ENCODE data around the gene SYCE3.

DNA sequence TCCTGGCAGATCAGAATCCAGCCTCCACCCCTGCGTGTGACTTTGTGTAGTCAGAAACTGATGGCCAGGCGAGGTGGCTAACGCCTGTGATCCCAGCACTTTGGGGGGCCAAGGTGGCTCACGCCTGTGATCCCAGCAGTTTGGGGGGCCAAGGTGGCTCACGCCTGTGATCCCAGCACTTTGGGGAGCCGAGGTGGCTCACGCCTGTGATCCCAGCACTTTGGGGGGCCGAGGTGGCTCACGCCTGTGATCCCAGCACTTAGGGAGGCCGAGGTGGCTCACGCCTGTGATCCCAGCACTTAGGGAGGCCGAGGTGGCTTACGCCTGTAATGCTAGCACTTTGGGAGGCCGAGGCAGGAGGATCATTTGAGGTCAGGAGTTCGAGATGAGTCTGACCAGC lies 49.5 kb downstream of the SYCE3 start:
- TF ChIP-seq, protein P1, sequence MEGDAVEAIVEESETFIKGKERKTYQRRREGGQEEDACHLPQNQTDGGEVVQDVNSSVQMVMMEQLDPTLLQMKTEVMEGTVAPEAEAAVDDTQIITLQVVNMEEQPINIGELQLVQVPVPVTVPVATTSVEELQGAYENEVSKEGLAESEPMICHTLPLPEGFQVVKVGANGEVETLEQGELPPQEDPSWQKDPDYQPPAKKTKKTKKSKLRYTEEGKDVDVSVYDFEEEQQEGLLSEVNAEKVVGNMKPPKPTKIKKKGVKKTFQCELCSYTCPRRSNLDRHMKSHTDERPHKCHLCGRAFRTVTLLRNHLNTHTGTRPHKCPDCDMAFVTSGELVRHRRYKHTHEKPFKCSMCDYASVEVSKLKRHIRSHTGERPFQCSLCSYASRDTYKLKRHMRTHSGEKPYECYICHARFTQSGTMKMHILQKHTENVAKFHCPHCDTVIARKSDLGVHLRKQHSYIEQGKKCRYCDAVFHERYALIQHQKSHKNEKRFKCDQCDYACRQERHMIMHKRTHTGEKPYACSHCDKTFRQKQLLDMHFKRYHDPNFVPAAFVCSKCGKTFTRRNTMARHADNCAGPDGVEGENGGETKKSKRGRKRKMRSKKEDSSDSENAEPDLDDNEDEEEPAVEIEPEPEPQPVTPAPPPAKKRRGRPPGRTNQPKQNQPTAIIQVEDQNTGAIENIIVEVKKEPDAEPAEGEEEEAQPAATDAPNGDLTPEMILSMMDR (IDR thresholded peaks at IDR 0.05; ENCODE audit: insufficient read depth, low read length, poor library complexity, severe bottlenecking) = no peak
- no peak for TF ChIP-seq EZH2phosphoT487 (conservative IDR thresholded peaks at IDR 0.05; ENCODE audit: low read length)
